ENCODE results near the gene FBXO3. TPM values are rescaled to one million over a fixed set of nuclear protein-coding genes. Genes with fewer than 3 reads are reported as not detected.

The FBXO3 gene
- total and polyA plus RNA-seq, 2 of the 8 experiments (the other 6 are each of a cell fraction or from before 2014, with no cell fraction given): 15.9 to 25.7 TPM

DNA sequence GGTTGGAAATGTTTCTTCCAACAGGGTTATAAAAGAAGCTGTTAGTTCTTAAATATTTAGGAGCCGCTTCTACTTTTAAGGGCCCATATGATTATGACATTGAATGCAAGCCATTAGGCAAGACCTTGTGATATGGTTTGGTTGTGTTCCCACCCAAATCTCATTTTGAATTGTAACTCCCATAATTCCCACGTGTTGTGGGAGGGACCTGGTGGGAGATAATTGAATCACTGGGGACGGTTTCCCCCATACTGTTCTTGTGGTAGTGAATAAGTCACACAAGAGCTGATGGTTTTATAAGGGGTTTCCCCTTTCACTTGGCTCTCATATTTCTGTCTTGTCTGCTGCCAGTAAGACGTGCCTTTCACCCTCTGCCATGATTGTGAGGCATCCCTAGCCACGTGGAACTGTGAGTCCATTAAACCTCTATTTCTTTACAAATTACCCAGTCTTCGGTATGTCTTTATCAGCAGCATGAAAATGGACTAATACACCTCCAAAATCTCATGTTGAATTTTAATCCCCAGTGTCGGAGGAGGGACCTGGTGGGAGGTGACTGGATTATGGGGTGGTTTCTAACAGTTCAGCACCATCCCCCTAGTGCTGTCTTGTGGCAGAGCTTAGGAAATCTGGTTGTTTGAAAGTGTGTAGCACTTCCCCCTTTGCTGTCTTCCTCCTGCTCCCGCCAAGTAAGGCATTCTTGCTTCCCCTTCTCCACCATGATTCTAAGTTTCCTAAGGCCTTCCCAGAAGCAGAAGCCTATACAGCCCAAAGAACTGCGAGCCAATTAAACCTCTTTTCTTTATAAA lies 42.4 kb downstream of the FBXO3 start:
- no peak overlapping the region for H3K4me3 ChIP-seq (ENCODE audit: extremely low read depth in 1 of 4, insufficient read depth in 2 of 4, low read depth in 3 of 4, low read length in 4 of 4)
- H2BK5ac ChIP-seq (ENCODE audit: low read depth, low read length): no peak overlapping the region
- H4K5ac ChIP-seq (ENCODE audit: insufficient read length, low read depth, low read length): no peak overlapping the region
- no peak for FAIRE-seq
- H2AFZ ChIP-seq (ENCODE audit: low read length): no peak overlapping the region
- no peak overlapping the region for H3K14ac ChIP-seq (ENCODE audit: insufficient read length)
- no peak overlapping the region for H3K18ac ChIP-seq (ENCODE audit: extremely low read depth, low read length)
- H2BK15ac ChIP-seq (ENCODE audit: low read length): no peak overlapping the region
- no peak overlapping the region for H2BK12ac ChIP-seq (ENCODE audit: low read depth, low read length)
- peaks cover 0 to 6% (median 4%) of the 10 kb centered on the region in 4 experiments; a peak in 3 of 7 replicates for H3K27me3 ChIP-seq (replicated peaks in 1 of 4; ENCODE audit: control insufficient read depth in 3 of 4, extremely low read depth in 1 of 4, insufficient read depth in 3 of 4, low read length in 3 of 4)
- no peak overlapping the region for H3K23ac ChIP-seq (ENCODE audit: insufficient read length)
- H3K79me1 ChIP-seq (ENCODE audit: low read depth, low read length): no peaks in the 10 kb centered on the region
- no peak overlapping the region for H4K91ac ChIP-seq (replicated peaks; ENCODE audit: insufficient read length, low read length)
- CTCF ChIA-PET (ENCODE audit: partially characterized antibody): no interaction called here
- no peak overlapping the region for H3K27ac ChIP-seq (ENCODE audit: low read depth, low read length)
- H2AK5ac ChIP-seq (ENCODE audit: low read depth, low read length): no peak overlapping the region
- H3K36me3 ChIP-seq (ENCODE audit: control insufficient read depth in 2 of 4, insufficient read depth in 4 of 4, low read length in 3 of 4): no peaks in the 10 kb centered on the region; a peak in 1 of 8 replicates
- no peak overlapping the region for H2BK20ac ChIP-seq (ENCODE audit: low read length)
- no peak overlapping the region for H3K4ac ChIP-seq (replicated peaks; ENCODE audit: insufficient read length, low read depth, low read length)
- no peak overlapping the region for H3K4me2 ChIP-seq (ENCODE audit: insufficient read depth in 1 of 2, low read depth in 2 of 2, low read length in 2 of 2)
- WGBS, 2 experiments (ENCODE audit: extremely low coverage in 1 of 2, insufficient coverage in 1 of 2, insufficient read length in 1 of 2, insufficient replicate concordance in 2 of 2, low coverage in 1 of 2, low lambda C conversion rate in 2 of 2, missing lambda C conversion rate in 1 of 2): 84% methylated on average over 9 of the region's 9 CpGs; no CpG with 5 or more reads in 1 of the 2 experiments
- no peak overlapping the region for H3K9ac ChIP-seq (replicated peaks in 1 of 4; ENCODE audit: extremely low read depth in 1 of 4, low read depth in 3 of 4, low read length in 3 of 4)
- no peak overlapping the region for H3K56ac ChIP-seq (replicated peaks; ENCODE audit: insufficient read length, low read depth, low read length)
- H3K23me2 ChIP-seq (ENCODE audit: low read depth, low read length): peaks cover 6% of the 10 kb centered on the region
- peaks cover 3 to 12% of the 10 kb centered on the region in 2 experiments for H4K20me1 ChIP-seq (replicated peaks in 1 of 2; ENCODE audit: control insufficient read depth in 1 of 2, insufficient read depth in 2 of 2, low read length in 2 of 2)
- H4K8ac ChIP-seq (ENCODE audit: extremely low read depth, insufficient read depth, low read length): no peak overlapping the region
- no peak for DNase-seq (ENCODE audit: low read depth in 1 of 2, low spot score in 2 of 2)
- POLR2A ChIA-PET (ENCODE audit: partially characterized antibody): no interaction called here
- H3K9me3 ChIP-seq (ENCODE audit: insufficient read depth in 2 of 2, low read depth in 1 of 2, low read length in 1 of 2): no peaks in the 10 kb centered on the region
- H3K4me1 ChIP-seq (replicated peaks in 1 of 4; ENCODE audit: control insufficient read depth in 3 of 4, insufficient read depth in 4 of 4, low read length in 3 of 4): peaks cover 3 to 8% (median 5%) of the 10 kb centered on the region in 4 experiments; a peak in 5 of 7 replicates
- H3K79me2 ChIP-seq (ENCODE audit: control insufficient read depth in 1 of 2, insufficient read depth in 2 of 2, low read length in 2 of 2): peaks cover 2 to 41% of the 10 kb centered on the region in 2 experiments; a peak in 3 of 4 replicates
- no peak overlapping the region for H2BK120ac ChIP-seq (replicated peaks; ENCODE audit: low read depth, low read length)
- TF ChIP-seq RXRA (IDR thresholded peaks at IDR 0.05; ENCODE audit: insufficient read depth, low read depth, low read length): no peak
- TF ChIP-seq SP1 (IDR thresholded peaks at IDR 0.05; ENCODE audit: low read depth, low read length): no peak
- no peak for TF ChIP-seq EP300 (IDR thresholded peaks at IDR 0.05; ENCODE audit: borderline replicate concordance in 1 of 2, low read depth in 2 of 2, low read length in 2 of 2)
- TF ChIP-seq SIX5 (IDR thresholded peaks at IDR 0.05; ENCODE audit: low read depth, low read length): no peak
- TF ChIP-seq MAFK (IDR thresholded peaks at IDR 0.05; ENCODE audit: low read depth, low read length): no peak
- no peak for TF ChIP-seq TCF12 (IDR thresholded peaks at IDR 0.05; ENCODE audit: low read depth, low read length)
- TF ChIP-seq, protein P1, sequence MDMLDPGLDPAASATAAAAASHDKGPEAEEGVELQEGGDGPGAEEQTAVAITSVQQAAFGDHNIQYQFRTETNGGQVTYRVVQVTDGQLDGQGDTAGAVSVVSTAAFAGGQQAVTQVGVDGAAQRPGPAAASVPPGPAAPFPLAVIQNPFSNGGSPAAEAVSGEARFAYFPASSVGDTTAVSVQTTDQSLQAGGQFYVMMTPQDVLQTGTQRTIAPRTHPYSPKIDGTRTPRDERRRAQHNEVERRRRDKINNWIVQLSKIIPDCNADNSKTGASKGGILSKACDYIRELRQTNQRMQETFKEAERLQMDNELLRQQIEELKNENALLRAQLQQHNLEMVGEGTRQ (IDR thresholded peaks at IDR 0.05; ENCODE audit: low read length): no peak
- TF ChIP-seq, protein P2, sequence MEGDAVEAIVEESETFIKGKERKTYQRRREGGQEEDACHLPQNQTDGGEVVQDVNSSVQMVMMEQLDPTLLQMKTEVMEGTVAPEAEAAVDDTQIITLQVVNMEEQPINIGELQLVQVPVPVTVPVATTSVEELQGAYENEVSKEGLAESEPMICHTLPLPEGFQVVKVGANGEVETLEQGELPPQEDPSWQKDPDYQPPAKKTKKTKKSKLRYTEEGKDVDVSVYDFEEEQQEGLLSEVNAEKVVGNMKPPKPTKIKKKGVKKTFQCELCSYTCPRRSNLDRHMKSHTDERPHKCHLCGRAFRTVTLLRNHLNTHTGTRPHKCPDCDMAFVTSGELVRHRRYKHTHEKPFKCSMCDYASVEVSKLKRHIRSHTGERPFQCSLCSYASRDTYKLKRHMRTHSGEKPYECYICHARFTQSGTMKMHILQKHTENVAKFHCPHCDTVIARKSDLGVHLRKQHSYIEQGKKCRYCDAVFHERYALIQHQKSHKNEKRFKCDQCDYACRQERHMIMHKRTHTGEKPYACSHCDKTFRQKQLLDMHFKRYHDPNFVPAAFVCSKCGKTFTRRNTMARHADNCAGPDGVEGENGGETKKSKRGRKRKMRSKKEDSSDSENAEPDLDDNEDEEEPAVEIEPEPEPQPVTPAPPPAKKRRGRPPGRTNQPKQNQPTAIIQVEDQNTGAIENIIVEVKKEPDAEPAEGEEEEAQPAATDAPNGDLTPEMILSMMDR (IDR thresholded peaks at IDR 0.05; ENCODE audit: control extremely low read depth in 1 of 3, insufficient read depth in 1 of 3, low read depth in 1 of 3, low read length in 3 of 3): no peak

All from H1 (cell line).